ENCODE data around the gene GPR61.

GRCh38 chr1:109589679-109590078 lies 50.0 kb downstream of the GPR61 start:
- TF ChIP-seq CTCF (IDR thresholded peaks at IDR 0.05; ENCODE audit: poor library complexity, severe bottlenecking) (no peak), REST (IDR thresholded peaks at IDR 0.05; ENCODE audit: borderline replicate concordance) (no peak), EZH2 (IDR thresholded peaks at IDR 0.05; ENCODE audit: borderline replicate concordance, insufficient read depth, low read length, poor library complexity, severe bottlenecking) (no peak), EP300 (conservative IDR thresholded peaks at IDR 0.05; ENCODE audit: poor library complexity, severe bottlenecking) (no peak), MXI1 (conservative IDR thresholded peaks at IDR 0.05; ENCODE audit: poor library complexity, severe bottlenecking) (no peak)
